NOMO-1 (cell line): ENCODE data around the gene SMCO4.
"Not testable (repeated sequence)": the region's sequence is repeated elsewhere in the genome, so short reads cannot be mapped to it uniquely, and the experiment has no call there.

Source experiments
- DNase-seq, 2 experiments: peaks; one replicate each; lab custom pipeline; 2025; ENCODE audit not compliant: unreplicated experiment in 2 of 2; lab: John Stamatoyannopoulos, UW

Gene SMCO4

DNA sequence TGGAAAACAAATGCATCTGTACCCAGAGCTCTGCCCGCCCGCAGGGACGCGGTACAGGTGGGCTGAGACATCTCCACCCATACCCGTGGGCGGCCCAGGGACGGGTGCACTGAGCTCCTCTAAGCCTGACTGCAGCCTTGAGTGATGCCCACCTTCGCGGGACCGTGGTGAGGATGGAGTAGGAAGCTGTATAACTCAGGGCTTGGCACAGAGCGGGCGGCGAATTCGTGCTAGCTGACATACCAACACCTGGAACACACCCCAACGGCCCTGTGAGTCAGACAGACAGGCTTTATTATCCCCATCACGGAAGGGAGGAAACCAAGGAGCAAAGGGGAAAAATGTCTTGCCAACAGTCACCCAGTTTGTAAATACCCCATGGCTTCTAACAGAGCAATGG is 61.9 kb downstream of the SMCO4 start:
- DNase-seq: no peak

DNA sequence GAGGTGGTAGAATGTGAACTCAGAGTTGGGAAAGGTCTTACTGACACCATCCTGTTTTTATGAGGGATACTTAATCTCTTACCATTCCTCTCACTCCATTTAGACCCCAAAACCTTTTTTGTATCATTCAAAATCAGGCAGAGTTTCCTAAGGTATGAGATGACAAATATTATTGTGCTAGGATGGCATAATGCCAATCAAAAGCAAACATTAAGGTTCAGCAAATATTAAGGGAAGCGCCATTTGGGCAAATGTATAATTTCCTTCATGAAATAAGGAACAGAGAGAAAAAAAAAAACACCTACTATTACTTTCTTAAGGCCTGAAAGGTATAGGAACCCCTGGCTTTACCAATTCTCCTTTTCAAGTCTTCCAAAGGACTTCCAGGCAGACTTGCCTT is 62.4 kb downstream of the SMCO4 start:
- DNase-seq: no peak

DNA sequence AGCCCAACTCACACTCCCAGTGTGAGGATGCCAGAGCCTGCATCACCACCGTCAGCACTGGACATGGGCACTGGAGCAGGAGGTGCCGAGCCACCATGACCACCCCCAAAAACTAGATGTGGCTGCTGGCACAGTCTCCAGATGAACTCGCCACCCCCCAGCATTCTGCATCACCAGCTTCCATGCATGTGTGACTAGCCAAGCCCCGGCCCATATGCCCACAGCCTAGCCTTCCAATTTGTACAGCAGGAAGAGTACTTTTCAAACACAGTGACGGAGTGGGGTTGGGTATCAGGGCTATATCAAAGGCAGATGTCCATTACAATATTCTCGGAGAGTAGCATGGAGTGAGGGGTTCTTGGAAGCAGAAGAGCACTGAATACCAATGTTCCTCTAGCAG is 62.9 kb downstream of the SMCO4 start:
- DNase-seq: no peak

DNA sequence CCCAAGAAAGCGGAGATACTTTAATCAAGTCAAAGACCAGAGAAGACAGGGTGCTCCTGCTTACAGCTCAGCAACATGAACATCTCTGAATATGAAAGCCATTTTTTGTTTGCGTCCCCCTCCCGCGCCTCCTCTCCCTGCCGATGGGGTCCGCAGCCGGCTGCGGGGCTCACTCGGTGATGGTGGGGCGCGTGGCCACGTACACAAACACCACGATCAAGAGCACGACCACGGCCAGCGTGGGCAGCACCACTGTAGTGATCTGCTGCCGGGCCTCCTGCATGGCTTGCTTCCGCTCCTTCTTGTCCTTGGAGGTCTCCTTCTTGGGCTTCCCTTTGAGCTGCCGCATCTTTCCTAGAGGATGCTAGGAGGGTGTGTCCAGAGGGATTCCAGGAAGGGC is 64.3 kb downstream of the SMCO4 start:
- no peak for DNase-seq

DNA sequence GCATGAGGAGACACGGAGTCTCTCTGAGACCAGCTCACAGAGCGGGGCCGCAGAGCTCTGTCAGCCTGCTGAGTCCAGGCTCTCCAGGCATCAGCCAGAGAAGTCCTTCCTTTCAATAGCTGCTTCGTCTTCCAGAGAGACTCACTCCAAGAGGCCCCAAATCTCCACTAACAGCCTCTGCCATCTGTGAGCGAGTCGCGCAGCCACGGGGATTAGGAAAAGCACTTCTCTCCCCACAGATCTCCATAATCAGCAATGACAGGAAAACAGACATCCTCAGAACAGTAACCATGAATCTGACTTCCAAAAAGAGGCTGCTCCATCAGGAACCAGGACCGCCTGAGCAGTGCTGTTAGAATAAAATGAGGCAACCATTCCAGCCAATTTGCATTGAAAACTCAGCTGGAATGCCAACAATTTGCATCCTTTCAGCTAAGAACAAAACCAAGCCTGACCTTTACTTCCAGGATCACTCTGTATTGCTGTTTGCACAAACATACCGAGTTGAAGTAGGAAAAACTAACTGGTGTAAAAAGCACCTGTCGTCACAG is 65.4 kb downstream of the SMCO4 start:
- DNase-seq: no peak

DNA sequence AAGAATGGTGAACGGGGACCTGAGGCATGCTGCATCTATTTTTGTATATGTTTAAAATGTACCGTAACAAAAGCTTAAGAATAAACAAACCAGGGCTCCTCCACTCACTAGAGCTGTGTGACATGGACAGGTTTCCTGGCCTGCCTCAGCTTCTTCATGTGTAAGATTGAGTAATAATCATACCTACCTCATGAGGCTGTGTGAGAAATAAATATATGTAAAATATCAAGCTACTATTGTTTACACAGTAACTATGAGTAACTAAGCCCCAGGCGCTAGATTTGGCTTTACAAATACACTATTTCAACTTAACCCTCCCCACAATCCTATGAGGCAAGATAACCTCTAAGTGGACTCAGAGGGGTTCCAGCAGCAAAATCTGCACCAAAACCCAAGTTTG is 66.4 kb downstream of the SMCO4 start:
- DNase-seq: no peak

DNA sequence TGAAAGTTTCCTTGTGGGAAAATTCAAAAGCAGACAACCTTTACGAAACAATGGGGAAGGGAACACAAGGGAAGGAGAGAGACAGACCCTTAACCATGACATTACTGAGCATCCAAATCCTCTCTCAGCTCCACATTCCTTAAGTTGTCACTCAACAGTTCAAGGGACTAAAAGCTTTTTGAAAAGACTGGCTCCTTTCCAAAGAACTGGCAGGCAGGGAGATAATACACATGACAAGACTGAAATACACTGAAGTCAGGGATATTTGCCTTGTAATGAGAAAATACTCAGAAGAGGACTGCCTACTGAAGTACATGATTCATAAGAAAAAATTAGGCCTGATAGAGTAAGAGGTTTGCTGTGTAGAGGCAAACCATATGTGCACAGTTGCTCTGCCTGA is 69.1 kb downstream of the SMCO4 start:
- DNase-seq: no peak

DNA sequence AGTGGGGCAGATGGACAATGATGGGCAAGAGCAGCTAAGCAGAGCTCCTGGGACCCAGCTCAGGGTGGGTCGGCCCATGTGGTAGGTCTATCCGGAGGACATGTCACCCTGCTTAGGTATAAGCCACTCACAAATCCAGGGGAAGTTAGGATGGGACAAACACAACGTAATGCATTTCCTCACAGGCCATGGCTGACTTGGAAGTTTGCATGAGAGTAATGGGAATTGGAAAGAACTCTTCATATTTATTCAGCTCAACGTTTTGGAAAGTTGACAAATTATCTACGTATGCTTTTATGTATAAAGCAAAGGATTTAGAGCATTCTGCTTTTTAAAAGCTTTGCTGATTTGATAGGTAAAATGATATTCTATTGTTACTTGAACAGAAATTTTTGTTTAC is 74.9 kb downstream of the SMCO4 start:
- DNase-seq: no peak

DNA sequence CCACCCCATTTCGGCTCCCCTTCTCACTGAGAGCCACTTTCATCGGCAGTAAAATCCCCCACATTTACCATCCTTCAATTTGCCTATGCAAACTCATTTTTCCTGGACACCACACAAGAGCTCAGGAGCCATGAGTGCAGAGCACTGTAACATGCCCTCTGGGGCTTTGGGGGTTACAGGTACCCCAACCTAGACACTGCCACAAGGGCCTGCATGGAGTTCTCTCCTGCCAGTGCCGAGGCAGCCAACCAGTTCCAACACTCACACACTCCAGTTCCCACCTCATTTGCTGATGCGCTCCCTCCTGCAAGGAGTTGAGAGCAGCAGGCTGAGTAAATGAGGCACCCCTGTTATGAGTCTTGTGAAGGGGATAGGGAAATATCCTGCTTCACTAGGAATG is 76.1 kb downstream of the SMCO4 start:
- DNase-seq: no peak

DNA sequence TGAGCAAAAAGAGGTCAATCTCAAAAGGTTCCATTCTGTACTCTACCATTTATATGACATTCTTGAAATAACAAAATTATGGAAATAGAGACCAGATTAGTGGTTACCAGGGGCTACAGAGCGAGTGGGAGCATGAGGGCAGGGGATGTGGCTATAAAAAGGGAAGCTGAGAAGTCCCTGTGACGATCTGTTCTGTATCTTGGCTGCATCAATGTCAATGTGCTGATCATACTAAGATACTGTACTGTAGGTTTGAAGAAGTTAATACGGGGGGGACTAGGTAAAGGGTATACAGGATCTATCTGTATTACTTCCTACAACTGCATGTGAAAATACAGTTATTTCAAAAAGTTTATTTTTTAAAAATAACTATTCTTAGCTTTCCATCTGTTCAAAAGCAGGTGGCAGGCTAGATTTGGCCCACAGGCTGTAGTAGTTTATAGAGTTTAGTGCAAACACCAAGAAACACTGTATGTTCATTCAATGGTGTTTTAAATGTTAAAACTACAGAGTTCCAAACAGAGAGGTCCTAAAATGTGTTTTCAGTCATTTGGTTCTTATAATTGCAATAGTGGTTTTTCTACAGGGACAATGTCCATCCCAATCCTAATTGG is 78.2 kb downstream of the SMCO4 start:
- DNase-seq: no peak

DNA sequence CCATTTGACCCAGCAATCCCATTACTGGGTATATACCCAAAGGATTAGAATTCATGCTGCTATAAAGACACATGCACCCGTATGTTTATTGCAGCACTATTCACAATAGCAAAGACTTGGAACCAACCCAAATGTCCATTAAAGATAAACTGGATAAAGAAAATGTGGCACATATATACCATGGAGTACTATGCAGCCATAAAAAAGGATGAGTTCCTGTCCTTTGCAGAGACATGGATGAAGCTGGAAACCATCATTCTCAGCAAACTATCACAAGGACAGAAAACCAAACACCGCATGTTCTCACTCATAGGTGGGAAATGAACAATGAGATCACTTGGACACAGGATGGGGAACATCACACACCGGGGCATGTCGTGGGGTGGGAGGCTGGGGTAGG is 79.5 kb downstream of the SMCO4 start:
- DNase-seq: not testable (repeated sequence)

DNA sequence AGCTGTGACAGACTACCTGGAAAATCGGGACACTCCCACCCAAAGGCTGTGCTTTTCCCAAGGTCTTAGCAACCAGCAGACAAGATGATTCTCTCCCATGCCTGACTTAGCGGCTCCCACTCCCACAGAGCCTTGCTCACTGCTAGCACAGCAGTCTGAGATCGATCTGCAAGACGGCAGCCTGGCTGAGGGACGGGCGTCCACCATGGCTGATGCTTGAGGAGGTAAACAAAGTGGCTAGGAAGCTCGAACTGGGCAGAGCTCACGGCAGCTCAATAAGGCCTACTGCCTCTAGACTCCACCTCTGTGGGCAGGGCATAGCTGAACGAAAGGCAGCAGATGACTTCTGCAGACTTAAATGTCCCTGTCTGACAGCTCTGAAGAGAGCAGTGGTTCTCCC is 84.9 kb downstream of the SMCO4 start:
- DNase-seq: no peak

DNA sequence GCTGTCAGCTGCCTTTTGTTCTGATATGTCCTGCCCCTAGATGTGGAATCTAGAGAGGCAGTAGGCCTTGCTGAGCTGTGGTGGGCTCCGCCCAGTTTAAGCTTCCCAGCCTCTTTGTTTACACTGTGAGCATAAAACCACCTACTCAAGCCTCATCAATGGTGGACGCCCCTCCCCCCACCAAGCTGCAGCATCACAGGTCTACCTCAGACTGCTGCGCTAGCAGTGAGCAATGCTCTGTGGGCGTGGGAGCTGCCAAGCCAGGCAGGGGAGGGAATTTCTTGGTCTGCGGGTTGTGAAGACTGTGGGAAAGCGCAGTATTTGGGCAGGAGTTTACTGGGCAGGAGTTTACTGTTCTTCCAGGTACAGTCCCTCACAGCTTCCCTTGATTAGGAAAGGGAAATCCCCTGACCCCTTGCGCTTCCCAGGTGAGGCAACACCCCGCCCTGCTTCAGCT is 98.5 kb downstream of the SMCO4 start:
- no peak for DNase-seq

DNA sequence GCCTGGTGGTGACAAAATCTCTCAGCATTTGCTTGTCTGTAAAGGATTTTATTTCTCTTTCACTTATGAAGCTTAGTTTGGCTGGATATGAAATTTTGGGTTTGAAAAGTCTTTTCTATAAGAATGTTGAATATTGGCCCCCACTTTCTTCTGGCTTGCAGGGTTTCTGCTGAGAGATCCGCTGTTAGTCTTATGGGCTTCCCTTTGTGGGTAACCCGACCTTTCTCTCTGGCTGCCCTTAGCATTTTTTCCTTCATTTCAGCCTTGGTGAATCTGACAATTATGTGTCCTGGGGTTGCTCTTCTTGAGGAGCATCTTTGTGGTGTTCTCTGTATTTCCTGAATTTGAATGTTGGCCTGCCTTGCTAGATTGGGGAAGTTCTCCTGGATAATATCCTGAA is 100.0 kb downstream of the SMCO4 start:
- not testable (repeated sequence) for DNase-seq

DNA sequence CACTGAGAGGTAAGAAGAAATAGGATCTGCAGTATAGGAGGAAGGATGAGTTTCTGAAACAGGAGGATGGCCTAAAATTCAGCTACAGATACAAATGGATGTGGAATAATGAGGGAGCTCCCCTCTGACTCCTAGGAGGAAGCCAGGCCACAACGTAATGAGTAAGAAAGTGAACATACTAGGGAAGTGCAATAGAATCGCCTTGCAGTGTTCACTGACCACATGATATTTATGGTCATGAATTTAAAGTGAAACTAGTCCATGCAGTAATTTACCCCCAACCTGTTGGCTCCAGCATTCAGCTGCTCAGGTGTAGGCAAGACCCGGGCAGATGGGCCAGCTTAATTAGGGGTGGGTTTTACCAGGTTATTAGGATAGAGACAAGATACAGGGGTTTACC is 110.9 kb downstream of the SMCO4 start:
- no peak for DNase-seq
